Ishikawa (cell line): ENCODE measurements around the gene KAT8.
A peak's percentile ranks its signal among the peaks of the same experiment; 100 is the strongest.

Experiments
- CEBPB ChIP-seq: IDR thresholded peaks from 2 replicates; pipeline ENCODE4 v1.6.1; 2012
- CREB1 ChIP-seq: IDR thresholded peaks from 2 replicates; pipeline ENCODE4 v1.6.1; 2012; ENCODE audit warnings: low read depth
- EGR1 ChIP-seq: IDR thresholded peaks from 2 replicates; pipeline ENCODE4 v1.6.1; 2012
- EP300 ChIP-seq: IDR thresholded peaks from 2 replicates; pipeline ENCODE4 v1.6.1; 2012; ENCODE audit warnings: borderline replicate concordance
- FOXM1 ChIP-seq: IDR thresholded peaks from 2 replicates; pipeline ENCODE4 v1.6.1; 2012; ENCODE audit warnings: low read depth, borderline replicate concordance
- MAX ChIP-seq: IDR thresholded peaks from 2 replicates; pipeline ENCODE4 v1.6.1; 2012
- NFIC ChIP-seq: IDR thresholded peaks from 2 replicates; pipeline ENCODE4 v1.6.1; 2012
- RAD21 ChIP-seq: IDR thresholded peaks from 2 replicates; pipeline ENCODE4 v1.6.1; 2012; ENCODE audit warnings: low read depth
- REST ChIP-seq: IDR thresholded peaks from 2 replicates; pipeline ENCODE4 v1.6.1; 2012; ENCODE audit warnings: low read depth, mild to moderate bottlenecking
- TAF1 ChIP-seq: IDR thresholded peaks from 2 replicates; pipeline ENCODE4 v1.6.1; 2012; ENCODE audit warnings: low read depth, mild to moderate bottlenecking
- TCF12 ChIP-seq: IDR thresholded peaks from 2 replicates; pipeline ENCODE4 v1.6.1; 2012; ENCODE audit warnings: low read depth
- TEAD4 ChIP-seq: IDR thresholded peaks from 2 replicates; pipeline ENCODE4 v1.6.1; 2012
- USF1 ChIP-seq: IDR thresholded peaks from 2 replicates; pipeline ENCODE4 v1.6.1; 2012
- YY1 ChIP-seq: IDR thresholded peaks from 2 replicates; pipeline ENCODE4 v1.6.1; 2012; ENCODE audit warnings: low read depth
- ZBTB7A ChIP-seq: IDR thresholded peaks from 2 replicates; pipeline ENCODE4 v1.6.1; 2012; ENCODE audit warnings: low read depth

The KAT8 gene

GRCh38 chr16:31117384-31118222 is at the start of gene KAT8:
Gene KAT8, plus strand, starts transcription at chr16:31117664. Its CDS starts 18 bp downstream, at chr16:31117682.
- no peak for TF ChIP-seq EP300
- no peak for TF ChIP-seq ZBTB7A
- TF ChIP-seq TCF12: peak; percentile 67; the same call in 1 of the 2 replicates
- peak; percentile 40 for TF ChIP-seq EGR1
- no peak for TF ChIP-seq CEBPB
- TF ChIP-seq CREB1: peak; percentile 93
- peak; percentile 28; the same call in 1 of the 2 replicates for TF ChIP-seq TEAD4
- TF ChIP-seq YY1: peak; percentile 96
- TF ChIP-seq TAF1: peak; percentile 72; the same call in 1 of the 2 replicates
- peak; percentile 75 for TF ChIP-seq MAX
- TF ChIP-seq NFIC: peak; percentile 39; the same call in 1 of the 2 replicates
- peak; percentile 15; the same call in 1 of the 2 replicates for TF ChIP-seq REST

- TF ChIP-seq EGR1 (no peak), ZBTB7A (no peak), TEAD4 (no peak), FOXM1 (no peak), CREB1 (no peak), USF1 (no peak)
Measured at GRCh38 chr16:31071861-31072260, 45.6 kb upstream of the KAT8 start.

- 0 out of 2 replicates have a peak, but pooled peaks have one; percentile 2 for TF ChIP-seq EGR1
- TF ChIP-seq CREB1: no peak
Measured at GRCh38 chr16:31072540-31073141, 44.8 kb upstream of the KAT8 start.

GRCh38 chr16:31073142-31073969 is 44.1 kb upstream of the KAT8 start:
- TF ChIP-seq TEAD4 (0 out of 2 replicates have a peak, but pooled peaks have one; percentile 21), YY1 (peak; percentile 79), TAF1 (peak; percentile 52), EP300 (no peak; the same call in 1 of the 2 replicates), USF1 (no peak), TCF12 (no peak; the same call in 1 of the 2 replicates), NFIC (peak; percentile 39), RAD21 (peak; percentile 10; the same call in 1 of the 2 replicates), CEBPB (no peak), EGR1 (0 out of 2 replicates have a peak, but pooled peaks have one; percentile 1), REST (no peak), MAX (peak; percentile 59; the same call in 1 of the 2 replicates), FOXM1 (no peak), CREB1 (0 out of 2 replicates have a peak, but pooled peaks have one; percentile 19), ZBTB7A (peak; percentile 45; the same call in 1 of the 2 replicates)
